Superior temporal gyrus (tissue), 1 donor: ENCODE data around the gene WDCP.

Experiments used
- DNase-seq: peaks from one replicate; pipeline ENCODE4 v3.0.0-alpha.2; 2016; ENCODE audit errors: extremely low spot score

The WDCP gene

DNA sequence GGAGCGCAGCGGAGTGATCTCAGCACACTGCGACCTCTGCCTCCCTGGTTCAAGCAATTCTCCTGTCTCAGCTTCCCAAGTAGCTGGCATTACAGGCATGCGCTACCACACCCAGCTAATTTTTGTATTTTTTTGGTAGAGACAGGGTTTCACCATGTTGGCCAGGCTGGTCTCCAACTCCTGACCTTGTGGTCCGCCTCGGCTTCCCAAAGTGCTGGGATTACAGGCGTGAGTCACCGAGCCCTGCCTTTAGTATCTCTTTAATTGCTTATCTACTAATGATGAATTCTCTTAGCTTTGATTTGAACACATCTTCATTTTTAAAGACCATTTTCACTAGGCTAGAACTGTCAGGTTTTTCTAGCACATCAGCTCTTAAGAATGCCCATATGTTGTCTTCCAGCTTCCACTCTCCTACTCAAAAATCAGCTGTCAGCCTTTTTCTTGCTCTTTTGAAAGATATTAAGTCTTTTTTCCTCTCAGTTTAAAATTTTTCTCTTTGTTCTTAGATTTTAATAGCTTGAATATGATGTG, 53.4 kb downstream of the WDCP start:
- no peak for DNase-seq

DNA sequence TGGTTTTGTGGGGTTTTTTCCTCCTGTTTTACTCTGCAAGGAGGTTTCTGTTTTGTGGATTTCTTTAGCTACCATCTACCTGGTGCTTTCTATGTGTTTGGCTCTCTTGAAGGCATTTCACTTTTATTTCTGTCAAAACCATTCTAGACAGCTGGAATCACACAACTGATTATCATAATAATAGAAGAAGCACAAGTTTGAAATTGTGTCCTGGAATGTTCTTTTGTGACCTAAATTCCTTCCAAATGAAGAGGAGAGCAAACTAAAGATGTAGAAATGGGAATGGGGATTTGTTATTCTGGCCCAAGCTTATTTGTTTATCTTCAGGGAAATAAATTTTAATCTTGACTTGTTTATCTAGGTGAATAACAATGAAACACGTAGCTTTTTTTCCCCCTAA, 54.3 kb downstream of the WDCP start:
- DNase-seq: no peak

DNA sequence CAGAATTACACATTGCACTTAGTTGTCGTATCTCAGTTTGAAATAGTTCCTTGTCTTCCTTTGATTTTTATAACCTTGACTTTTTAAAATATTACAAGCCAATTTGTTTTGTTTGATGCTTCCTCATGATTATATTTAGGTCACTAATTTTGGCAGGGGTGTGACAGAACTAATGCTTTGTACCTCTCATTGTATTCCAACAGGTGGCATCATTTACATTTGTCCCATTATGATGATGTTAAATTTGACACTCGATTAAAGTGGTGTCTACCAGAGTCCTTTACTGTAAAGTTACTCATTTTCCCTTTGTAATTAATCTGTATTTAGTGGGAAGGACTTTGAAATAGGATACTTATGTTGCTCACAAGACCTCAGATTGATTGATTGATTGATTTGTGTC, 58.8 kb downstream of the WDCP start:
- DNase-seq: no peak
